Measurements from ENCODE around the gene STK16. TPM values are rescaled to one million over a fixed set of nuclear protein-coding genes. Genes with fewer than 3 reads are reported as not detected.

STK16 gene
- total RNA-seq, 1 experiment from 2014 or later = 22.0 TPM

DNA sequence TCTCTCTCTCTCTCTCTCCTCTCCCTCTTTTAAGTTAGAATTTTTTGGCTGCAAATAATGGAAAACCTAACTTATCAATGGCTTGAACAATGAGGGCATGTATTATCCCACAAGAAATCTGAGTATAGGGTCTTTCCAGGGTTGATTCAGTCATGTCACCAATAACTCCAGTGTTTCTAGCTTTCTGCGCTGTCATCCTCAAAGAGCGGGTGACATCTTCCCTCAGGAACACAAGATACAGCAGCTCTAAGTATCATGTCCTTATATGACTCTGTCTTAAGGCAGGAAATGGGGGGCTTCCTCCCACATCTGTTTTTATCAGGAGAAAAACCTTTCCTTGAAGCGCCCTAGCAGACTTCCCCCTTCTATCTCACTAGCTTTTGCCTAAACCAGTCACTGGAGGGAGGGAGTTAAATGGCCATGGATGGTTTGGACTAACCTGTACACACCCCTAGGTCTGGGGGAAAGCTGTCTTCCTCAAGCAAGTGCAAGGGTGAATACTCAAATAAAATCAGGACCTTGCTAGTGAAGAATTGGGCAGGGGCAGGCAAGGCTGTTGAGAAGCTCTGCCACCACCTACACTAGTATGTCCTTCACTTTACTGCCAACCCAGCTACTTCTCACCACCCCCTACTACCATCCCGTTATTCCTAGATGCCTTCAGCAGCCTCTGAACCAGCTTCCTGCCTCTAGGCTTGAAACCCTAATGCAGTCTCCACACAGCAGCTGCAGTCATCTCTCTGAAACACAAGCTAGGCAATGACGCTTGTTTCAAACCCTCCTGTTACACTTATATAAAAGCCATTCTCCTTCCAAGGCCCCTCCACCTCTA is 16.0 kb downstream of the STK16 start:
- no peaks in the 10 kb centered on the region for H3K4me1 ChIP-seq (ENCODE audit: insufficient read depth, low read length, poor library complexity, severe bottlenecking)
- H3K27me3 ChIP-seq (replicated peaks; ENCODE audit: insufficient read depth, low read depth, low read length, poor library complexity) = peaks cover 3% of the 10 kb centered on the region
- no peak overlapping the region for H3K4me3 ChIP-seq (ENCODE audit: low read depth, low read length, poor library complexity, severe bottlenecking)
- no peaks in the 10 kb centered on the region for H3K9me3 ChIP-seq (ENCODE audit: low read depth, low read length, poor library complexity, severe bottlenecking)
- no peak for DNase-seq (ENCODE audit: low spot score)
- CTCF ChIA-PET = interaction anchor here (1.2 kb wide), 1 partner anchor 17 kb away, joined by 5 read pairs; no protein-coding TSS in a partner anchor
- intact Hi-C loops (cut with micrococcal nuclease; ENCODE audit: unreplicated experiment) = no loop called here
- TF ChIP-seq, protein P1, sequence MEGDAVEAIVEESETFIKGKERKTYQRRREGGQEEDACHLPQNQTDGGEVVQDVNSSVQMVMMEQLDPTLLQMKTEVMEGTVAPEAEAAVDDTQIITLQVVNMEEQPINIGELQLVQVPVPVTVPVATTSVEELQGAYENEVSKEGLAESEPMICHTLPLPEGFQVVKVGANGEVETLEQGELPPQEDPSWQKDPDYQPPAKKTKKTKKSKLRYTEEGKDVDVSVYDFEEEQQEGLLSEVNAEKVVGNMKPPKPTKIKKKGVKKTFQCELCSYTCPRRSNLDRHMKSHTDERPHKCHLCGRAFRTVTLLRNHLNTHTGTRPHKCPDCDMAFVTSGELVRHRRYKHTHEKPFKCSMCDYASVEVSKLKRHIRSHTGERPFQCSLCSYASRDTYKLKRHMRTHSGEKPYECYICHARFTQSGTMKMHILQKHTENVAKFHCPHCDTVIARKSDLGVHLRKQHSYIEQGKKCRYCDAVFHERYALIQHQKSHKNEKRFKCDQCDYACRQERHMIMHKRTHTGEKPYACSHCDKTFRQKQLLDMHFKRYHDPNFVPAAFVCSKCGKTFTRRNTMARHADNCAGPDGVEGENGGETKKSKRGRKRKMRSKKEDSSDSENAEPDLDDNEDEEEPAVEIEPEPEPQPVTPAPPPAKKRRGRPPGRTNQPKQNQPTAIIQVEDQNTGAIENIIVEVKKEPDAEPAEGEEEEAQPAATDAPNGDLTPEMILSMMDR (conservative IDR thresholded peaks at IDR 0.05; ENCODE audit: low read depth, low read length) = no peak
- TF ChIP-seq EZH2 (IDR thresholded peaks at IDR 0.05; ENCODE audit: borderline replicate concordance, low read depth, low read length, poor library complexity, severe bottlenecking) = no peak
- BruUV-seq (replicated peaks) = no TSS peak
- H3K36me3 ChIP-seq (ENCODE audit: insufficient read depth, low read length, poor library complexity, severe bottlenecking) = no peaks in the 10 kb centered on the region
- POLR2A ChIA-PET (ENCODE audit: low non-redundant PET) = no interaction called here
- H3K27ac ChIP-seq (ENCODE audit: low read depth, low read length, poor library complexity, severe bottlenecking) = no peak overlapping the region

DNA sequence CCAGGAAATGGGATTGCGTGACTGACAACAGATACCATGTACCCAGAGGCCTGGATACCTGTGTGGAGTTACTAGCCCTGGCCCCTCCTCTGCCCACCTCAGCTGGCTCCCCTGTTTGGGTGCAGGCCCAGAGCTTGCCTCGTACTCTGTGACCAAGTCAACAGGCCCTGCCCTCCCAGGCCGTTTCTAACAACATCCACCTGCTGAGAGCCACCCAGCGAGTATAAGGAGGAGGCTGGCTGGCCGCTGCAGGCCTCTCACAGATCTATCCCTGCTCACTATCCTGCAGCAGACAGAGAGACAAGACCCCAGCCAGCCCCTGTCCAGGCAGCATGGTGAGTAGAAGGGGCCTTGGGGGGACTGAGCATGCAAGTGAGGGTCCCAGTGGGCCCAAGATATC is 21.0 kb downstream of the STK16 start:
- no peak overlapping the region for H3K4me3 ChIP-seq (ENCODE audit: low read depth, low read length, poor library complexity, severe bottlenecking)
- no peaks in the 10 kb centered on the region for H3K27me3 ChIP-seq (replicated peaks; ENCODE audit: insufficient read depth, low read depth, low read length, poor library complexity)
- TF ChIP-seq, protein P1 (conservative IDR thresholded peaks at IDR 0.05; ENCODE audit: low read depth, low read length) = no peak
- TF ChIP-seq EZH2 (IDR thresholded peaks at IDR 0.05; ENCODE audit: borderline replicate concordance, low read depth, low read length, poor library complexity, severe bottlenecking) = no peak
- ChIA-PET CTCF (no interaction called here), POLR2A (ENCODE audit: low non-redundant PET) (no interaction called here)
- no peaks in the 10 kb centered on the region for H3K4me1 ChIP-seq (ENCODE audit: insufficient read depth, low read length, poor library complexity, severe bottlenecking)
- H3K9me3 ChIP-seq (ENCODE audit: low read depth, low read length, poor library complexity, severe bottlenecking) = no peaks in the 10 kb centered on the region
- no TSS peak for BruUV-seq (replicated peaks)
- DNase-seq (ENCODE audit: low spot score) = no peak
- intact Hi-C loops (cut with micrococcal nuclease; ENCODE audit: unreplicated experiment) = no loop called here
- H3K36me3 ChIP-seq (ENCODE audit: insufficient read depth, low read length, poor library complexity, severe bottlenecking) = no peaks in the 10 kb centered on the region
- no peak overlapping the region for H3K27ac ChIP-seq (ENCODE audit: low read depth, low read length, poor library complexity, severe bottlenecking)

- POLR2A ChIA-PET (ENCODE audit: low non-redundant PET) = no interaction called here
- Histone ChIP-seq H3K4me3 (ENCODE audit: low read depth, low read length, poor library complexity, severe bottlenecking) (no peak overlapping the region), H3K9me3 (ENCODE audit: low read depth, low read length, poor library complexity, severe bottlenecking) (no peaks in the 10 kb centered on the region), H3K4me1 (ENCODE audit: insufficient read depth, low read length, poor library complexity, severe bottlenecking) (no peaks in the 10 kb centered on the region), H3K27me3 (replicated peaks; ENCODE audit: insufficient read depth, low read depth, low read length, poor library complexity) (no peaks in the 10 kb centered on the region), H3K36me3 (ENCODE audit: insufficient read depth, low read length, poor library complexity, severe bottlenecking) (no peaks in the 10 kb centered on the region), H3K27ac (ENCODE audit: low read depth, low read length, poor library complexity, severe bottlenecking) (no peak overlapping the region)
- CTCF ChIA-PET = no interaction called here
- intact Hi-C loops (cut with micrococcal nuclease; ENCODE audit: unreplicated experiment) = no loop called here
- BruUV-seq (replicated peaks) = no TSS peak
- TF ChIP-seq, protein P1 (conservative IDR thresholded peaks at IDR 0.05; ENCODE audit: low read depth, low read length) = no peak
- TF ChIP-seq EZH2 (IDR thresholded peaks at IDR 0.05; ENCODE audit: borderline replicate concordance, low read depth, low read length, poor library complexity, severe bottlenecking) = no peak
- no peak for DNase-seq (ENCODE audit: low spot score)
These were observed 21.6 kb downstream of the STK16 start for GRCh38 chr2:219266886-219267285.

All from A673 (cell line).